Activated T-cell treated with anti-CD3 and anti-CD28 coated beads for 48 hours (primary cell): ENCODE data around the gene LRMDA.
"Not testable (repeated sequence)": the region's sequence is repeated elsewhere in the genome, so short reads cannot be mapped to it uniquely, and the experiment has no call there.

Source experiments
- DNase-seq: peaks from one replicate; pipeline ENCODE4 v3.0.0-alpha.2; 2020; ENCODE audit warnings: low read depth

Gene LRMDA

GRCh38 chr10:76126607-76127527, 695.4 kb downstream of the LRMDA start:
- DNase-seq, result no peak

- no peak for DNase-seq
These were observed 696.7 kb downstream of the LRMDA start for GRCh38 chr10:76127984-76128589.

- no peak for DNase-seq
These were observed 697.8 kb downstream of the LRMDA start for GRCh38 chr10:76129213-76129612.

GRCh38 chr10:76130892-76131291, 699.5 kb downstream of the LRMDA start:
- no peak for DNase-seq

- DNase-seq, result no peak
These were observed 702.3 kb downstream of the LRMDA start for GRCh38 chr10:76133597-76134255.

- no peak for DNase-seq
These were observed 705.5 kb downstream of the LRMDA start for GRCh38 chr10:76136961-76137360.

GRCh38 chr10:76138286-76138685, 706.9 kb downstream of the LRMDA start:
- DNase-seq, result no peak

GRCh38 chr10:76138906-76139305, 707.5 kb downstream of the LRMDA start:
- DNase-seq, result no peak

- DNase-seq, result no peak
These were observed 708.0 kb downstream of the LRMDA start for GRCh38 chr10:76139431-76139830.

- no peak for DNase-seq
These were observed 710.0 kb downstream of the LRMDA start for GRCh38 chr10:76141376-76141775.

- DNase-seq, result not testable (repeated sequence)
These were observed 716.8 kb downstream of the LRMDA start for GRCh38 chr10:76148217-76148616.

- DNase-seq, result no peak
These were observed 717.8 kb downstream of the LRMDA start for GRCh38 chr10:76149182-76149581.

GRCh38 chr10:76149602-76150138, 718.2 kb downstream of the LRMDA start:
- no peak for DNase-seq

- no peak for DNase-seq
These were observed 718.9 kb downstream of the LRMDA start for GRCh38 chr10:76150139-76150875.

GRCh38 chr10:76150876-76151288, 719.5 kb downstream of the LRMDA start:
- DNase-seq, result no peak

- no peak for DNase-seq
These were observed 720.8 kb downstream of the LRMDA start for GRCh38 chr10:76152186-76152585.

- DNase-seq, result no peak
These were observed 724.5 kb downstream of the LRMDA start for GRCh38 chr10:76155961-76156360.

GRCh38 chr10:76160446-76161300, 729.2 kb downstream of the LRMDA start:
- no peak for DNase-seq

- DNase-seq, result no peak
These were observed 729.8 kb downstream of the LRMDA start for GRCh38 chr10:76161301-76161582.

- DNase-seq, result no peak
These were observed 737.0 kb downstream of the LRMDA start for GRCh38 chr10:76168437-76168836.

- no peak for DNase-seq
These were observed 737.8 kb downstream of the LRMDA start for GRCh38 chr10:76169246-76169645.
